ENCODE data around the gene ZFAND5.

ZFAND5 gene

DNA sequence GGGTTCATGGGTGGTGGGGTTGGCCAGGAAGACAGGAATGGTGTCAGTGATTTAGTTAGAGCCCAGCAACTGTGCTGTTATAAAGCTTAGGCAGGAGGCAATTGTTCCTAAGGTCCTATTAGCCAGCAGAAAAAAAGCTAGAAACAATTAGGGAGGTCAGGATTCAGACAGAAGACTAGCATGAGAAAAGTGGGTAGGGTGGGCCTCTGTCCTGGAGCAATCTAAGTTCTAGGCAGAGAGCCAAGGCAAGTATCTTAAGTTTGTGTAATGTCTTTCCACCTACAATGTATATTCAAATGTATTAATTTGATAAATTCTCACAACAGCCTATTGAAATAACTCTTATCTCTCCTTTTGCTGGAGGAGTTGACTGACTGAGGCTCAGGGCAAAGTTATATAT lies 6.1 kb upstream of the ZFAND5 start:
- Histone ChIP-seq H3K4me1 (ENCODE audit: low read depth, poor library complexity, severe bottlenecking) (no peaks in the 10 kb centered on the region), H3K4me2 (no peak overlapping the region), H3K4me3 (IDR thresholded peaks at IDR 0.05; ENCODE audit: insufficient read depth, low read depth, low read length) (no peak overlapping the region), H3K27me3 (ENCODE audit: insufficient read depth, low read depth) (no peaks in the 10 kb centered on the region), H3K79me2 (ENCODE audit: insufficient read depth, low read depth) (no peaks in the 10 kb centered on the region), H2AFZ (ENCODE audit: low read depth) (no peak overlapping the region), H3K36me3 (ENCODE audit: insufficient read depth) (no peaks in the 10 kb centered on the region), H3K9ac (no peak overlapping the region), H3K27ac (no peak overlapping the region), H4K20me1 (ENCODE audit: insufficient read depth) (no peaks in the 10 kb centered on the region)
- TF ChIP-seq, protein P1, sequence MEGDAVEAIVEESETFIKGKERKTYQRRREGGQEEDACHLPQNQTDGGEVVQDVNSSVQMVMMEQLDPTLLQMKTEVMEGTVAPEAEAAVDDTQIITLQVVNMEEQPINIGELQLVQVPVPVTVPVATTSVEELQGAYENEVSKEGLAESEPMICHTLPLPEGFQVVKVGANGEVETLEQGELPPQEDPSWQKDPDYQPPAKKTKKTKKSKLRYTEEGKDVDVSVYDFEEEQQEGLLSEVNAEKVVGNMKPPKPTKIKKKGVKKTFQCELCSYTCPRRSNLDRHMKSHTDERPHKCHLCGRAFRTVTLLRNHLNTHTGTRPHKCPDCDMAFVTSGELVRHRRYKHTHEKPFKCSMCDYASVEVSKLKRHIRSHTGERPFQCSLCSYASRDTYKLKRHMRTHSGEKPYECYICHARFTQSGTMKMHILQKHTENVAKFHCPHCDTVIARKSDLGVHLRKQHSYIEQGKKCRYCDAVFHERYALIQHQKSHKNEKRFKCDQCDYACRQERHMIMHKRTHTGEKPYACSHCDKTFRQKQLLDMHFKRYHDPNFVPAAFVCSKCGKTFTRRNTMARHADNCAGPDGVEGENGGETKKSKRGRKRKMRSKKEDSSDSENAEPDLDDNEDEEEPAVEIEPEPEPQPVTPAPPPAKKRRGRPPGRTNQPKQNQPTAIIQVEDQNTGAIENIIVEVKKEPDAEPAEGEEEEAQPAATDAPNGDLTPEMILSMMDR (conservative IDR thresholded peaks at IDR 0.05; ENCODE audit: low read depth, low read length) = no peak

DNA sequence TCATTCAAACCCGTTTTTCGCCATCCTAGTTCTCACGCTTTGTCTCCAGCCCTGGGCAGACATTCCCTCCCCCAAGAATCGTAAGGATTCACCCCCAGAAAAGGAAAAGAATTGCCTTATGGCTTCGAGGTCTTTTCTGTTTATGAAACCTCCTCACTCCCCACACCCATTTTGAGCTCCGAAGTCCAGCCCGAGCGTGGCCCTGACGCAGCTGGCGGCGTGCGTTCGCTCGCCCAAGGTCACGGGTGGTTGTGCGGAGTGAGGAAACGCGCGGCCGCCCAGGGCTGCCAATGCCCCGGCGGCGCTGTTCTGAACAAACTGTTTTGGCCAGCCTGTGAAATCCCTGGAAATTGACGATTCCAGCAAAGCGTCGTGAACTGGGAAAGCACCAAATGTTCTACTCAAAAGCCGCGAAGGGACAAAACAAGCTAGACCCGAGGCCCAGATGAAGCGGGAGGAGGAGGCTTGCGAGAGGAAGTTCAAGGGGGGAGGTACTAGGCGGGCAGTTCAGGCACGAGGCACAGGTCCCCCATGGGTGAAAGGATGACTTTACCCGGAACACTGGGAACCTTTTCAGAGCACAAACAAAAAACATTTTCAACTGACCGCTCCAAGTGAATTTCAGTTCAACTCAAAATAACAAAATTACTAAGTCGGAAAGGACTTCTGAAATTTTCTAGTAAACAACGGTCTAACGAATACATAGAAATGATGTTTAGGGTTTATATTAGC lies 683 bp upstream of the ZFAND5 start:
- peak overlapping the region; percentile 100 for H3K27ac ChIP-seq
- H3K36me3 ChIP-seq (ENCODE audit: insufficient read depth) = peaks cover 8% of the 10 kb centered on the region; the same call in 1 of the 2 replicates
- H3K79me2 ChIP-seq (ENCODE audit: insufficient read depth, low read depth) = peaks cover 42% of the 10 kb centered on the region
- peaks cover 16% of the 10 kb centered on the region for H3K4me1 ChIP-seq (ENCODE audit: low read depth, poor library complexity, severe bottlenecking)
- H3K4me3 ChIP-seq (IDR thresholded peaks at IDR 0.05; ENCODE audit: insufficient read depth, low read depth, low read length) = no peak overlapping the region
- H3K9ac ChIP-seq = peak overlapping the region; percentile 99
- H2AFZ ChIP-seq (ENCODE audit: low read depth) = peak overlapping the region; percentile 94
- peak overlapping the region; percentile 76 for H3K4me2 ChIP-seq
- peaks cover 28% of the 10 kb centered on the region for H4K20me1 ChIP-seq (ENCODE audit: insufficient read depth)
- no peaks in the 10 kb centered on the region for H3K27me3 ChIP-seq (ENCODE audit: insufficient read depth, low read depth)
- TF ChIP-seq, protein P1 (conservative IDR thresholded peaks at IDR 0.05; ENCODE audit: low read depth, low read length) = no peak

DNA sequence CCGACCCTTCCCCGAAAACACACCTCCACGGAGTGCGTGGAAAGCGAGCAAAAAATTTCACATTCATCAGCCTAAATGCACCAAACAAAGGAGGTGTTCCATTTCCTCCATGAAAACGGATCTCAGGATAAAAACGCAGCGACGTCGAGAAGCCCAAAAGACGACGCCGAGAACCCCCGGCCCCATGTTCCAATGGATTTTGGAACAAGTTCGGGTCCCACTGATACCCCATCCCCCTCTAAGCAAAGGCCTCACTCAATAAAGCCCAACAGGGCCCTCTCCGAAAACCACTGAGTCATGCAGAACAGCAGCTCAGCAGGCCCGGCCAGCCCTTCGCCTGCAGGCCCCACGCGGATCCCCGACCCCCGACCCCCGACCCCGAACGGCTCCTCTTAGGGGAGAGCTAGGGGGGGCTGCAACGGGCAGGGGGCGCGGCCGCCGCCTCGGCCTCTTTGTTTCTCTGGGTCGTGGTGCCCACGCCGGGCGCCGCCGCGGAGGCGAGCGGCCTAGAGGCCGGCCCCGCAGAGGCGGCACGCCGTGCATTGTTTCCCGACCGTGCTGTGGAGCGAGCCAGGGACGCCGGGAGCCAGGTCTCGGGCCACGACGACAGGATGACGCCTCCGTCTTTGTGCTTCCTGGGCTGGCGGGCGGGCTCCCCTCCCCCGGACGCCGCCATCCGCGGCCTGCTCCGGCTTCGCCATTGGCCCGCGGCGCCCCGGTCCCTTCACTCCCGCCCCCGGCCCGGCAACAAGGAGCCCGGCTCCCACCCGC lies 915 bp downstream of the ZFAND5 start:
- no peaks in the 10 kb centered on the region for H3K27me3 ChIP-seq (ENCODE audit: insufficient read depth, low read depth)
- H3K27ac ChIP-seq = peak overlapping the region; percentile 100
- H3K4me3 ChIP-seq (IDR thresholded peaks at IDR 0.05; ENCODE audit: insufficient read depth, low read depth, low read length) = peak overlapping the region; percentile 28
- peaks cover 12% of the 10 kb centered on the region; the same call in 1 of the 2 replicates for H3K36me3 ChIP-seq (ENCODE audit: insufficient read depth)
- H3K9ac ChIP-seq = peak overlapping the region; percentile 99
- peaks cover 58% of the 10 kb centered on the region for H3K79me2 ChIP-seq (ENCODE audit: insufficient read depth, low read depth)
- TF ChIP-seq, protein P1 (conservative IDR thresholded peaks at IDR 0.05; ENCODE audit: low read depth, low read length) = no peak
- H3K4me2 ChIP-seq = peak overlapping the region; percentile 92
- no peak overlapping the region for H2AFZ ChIP-seq (ENCODE audit: low read depth)
- H4K20me1 ChIP-seq (ENCODE audit: insufficient read depth) = peaks cover 42% of the 10 kb centered on the region
- peaks cover 32% of the 10 kb centered on the region for H3K4me1 ChIP-seq (ENCODE audit: low read depth, poor library complexity, severe bottlenecking)

DNA sequence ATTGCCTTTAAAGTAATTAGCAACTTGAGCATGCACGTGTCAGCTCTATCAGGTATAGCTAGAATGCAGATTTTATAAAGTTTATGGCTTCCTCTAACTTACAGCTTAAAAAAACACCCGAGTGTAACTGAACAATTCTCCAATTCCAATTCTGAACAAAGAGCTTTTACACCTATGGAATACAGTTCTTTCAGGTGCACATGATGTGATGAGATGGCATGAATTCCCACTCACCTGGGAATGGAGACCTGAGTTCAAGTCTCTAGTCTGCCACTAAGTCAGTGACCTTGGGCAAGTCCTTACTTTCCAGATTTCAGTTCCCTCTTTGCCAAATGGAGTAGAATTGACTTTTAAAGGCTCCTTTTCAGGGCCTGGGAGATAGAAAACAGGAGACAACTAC lies 1.8 kb downstream of the ZFAND5 start:
- TF ChIP-seq, protein P1 (conservative IDR thresholded peaks at IDR 0.05; ENCODE audit: low read depth, low read length) = no peak
- Histone ChIP-seq H3K4me3 (IDR thresholded peaks at IDR 0.05; ENCODE audit: insufficient read depth, low read depth, low read length) (no peak overlapping the region), H4K20me1 (ENCODE audit: insufficient read depth) (peaks cover 45% of the 10 kb centered on the region), H3K27ac (peak overlapping the region; percentile 100), H3K79me2 (ENCODE audit: insufficient read depth, low read depth) (peaks cover 66% of the 10 kb centered on the region), H3K4me1 (ENCODE audit: low read depth, poor library complexity, severe bottlenecking) (peaks cover 37% of the 10 kb centered on the region), H2AFZ (ENCODE audit: low read depth) (no peak overlapping the region), H3K36me3 (ENCODE audit: insufficient read depth) (peaks cover 15% of the 10 kb centered on the region; the same call in 1 of the 2 replicates), H3K9ac (peak overlapping the region; percentile 99), H3K4me2 (peak overlapping the region; percentile 92), H3K27me3 (ENCODE audit: insufficient read depth, low read depth) (no peaks in the 10 kb centered on the region)

Data from KMS-11 (cell line).